GM12875 (cell line): Measurements from ENCODE around the gene ENPP3.

Experiments used
- H3K4me3 ChIP-seq: one replicate; pipeline ENCODE4 v1.5.1; 2011; ENCODE audit warnings: low read depth, low read length, control low read depth
- CTCF ChIP-seq: IDR thresholded peaks from 2 replicates; pipeline ENCODE4 v1.5.1; 2011; ENCODE audit warnings: low read depth, mild to moderate bottlenecking, control low read depth, inconsistent platforms, low read length, moderate library complexity, borderline replicate concordance; ENCODE audit not compliant: insufficient read depth

The ENPP3 gene

GRCh38 chr6:131780600-131780999, 143.5 kb downstream of the ENPP3 start:
- TF ChIP-seq CTCF: no peak
- no peak overlapping the region for H3K4me3 ChIP-seq

DNA sequence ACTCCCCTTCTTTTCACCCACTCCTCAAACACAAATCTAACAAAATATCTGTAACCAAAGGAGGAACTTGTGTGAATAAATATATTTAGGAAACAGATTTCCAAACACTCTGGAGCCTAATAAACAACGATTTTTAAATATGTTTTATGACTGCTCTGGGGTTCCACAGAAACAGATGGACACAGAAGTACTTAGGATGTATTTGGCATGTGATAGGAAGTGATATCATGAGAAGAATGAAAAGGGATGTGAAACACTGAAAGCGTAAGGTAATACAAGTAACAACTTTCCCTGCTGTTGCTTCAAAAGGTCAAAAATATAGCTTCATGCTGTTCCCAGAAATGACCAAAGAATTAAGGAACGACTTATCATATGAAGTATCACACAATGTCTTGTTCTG, 144.6 kb downstream of the ENPP3 start:
- TF ChIP-seq CTCF: no peak
- no peak overlapping the region for H3K4me3 ChIP-seq

GRCh38 chr6:131782764-131783163, 145.7 kb downstream of the ENPP3 start:
- TF ChIP-seq CTCF: no peak
- no peak overlapping the region for H3K4me3 ChIP-seq

GRCh38 chr6:131784561-131784960, 147.5 kb downstream of the ENPP3 start:
- H3K4me3 ChIP-seq: no peak overlapping the region
- no peak for TF ChIP-seq CTCF

- no peak for TF ChIP-seq CTCF
- no peak overlapping the region for H3K4me3 ChIP-seq
Observed at GRCh38 chr6:131787079-131787478, 150.0 kb downstream of the ENPP3 start.

DNA sequence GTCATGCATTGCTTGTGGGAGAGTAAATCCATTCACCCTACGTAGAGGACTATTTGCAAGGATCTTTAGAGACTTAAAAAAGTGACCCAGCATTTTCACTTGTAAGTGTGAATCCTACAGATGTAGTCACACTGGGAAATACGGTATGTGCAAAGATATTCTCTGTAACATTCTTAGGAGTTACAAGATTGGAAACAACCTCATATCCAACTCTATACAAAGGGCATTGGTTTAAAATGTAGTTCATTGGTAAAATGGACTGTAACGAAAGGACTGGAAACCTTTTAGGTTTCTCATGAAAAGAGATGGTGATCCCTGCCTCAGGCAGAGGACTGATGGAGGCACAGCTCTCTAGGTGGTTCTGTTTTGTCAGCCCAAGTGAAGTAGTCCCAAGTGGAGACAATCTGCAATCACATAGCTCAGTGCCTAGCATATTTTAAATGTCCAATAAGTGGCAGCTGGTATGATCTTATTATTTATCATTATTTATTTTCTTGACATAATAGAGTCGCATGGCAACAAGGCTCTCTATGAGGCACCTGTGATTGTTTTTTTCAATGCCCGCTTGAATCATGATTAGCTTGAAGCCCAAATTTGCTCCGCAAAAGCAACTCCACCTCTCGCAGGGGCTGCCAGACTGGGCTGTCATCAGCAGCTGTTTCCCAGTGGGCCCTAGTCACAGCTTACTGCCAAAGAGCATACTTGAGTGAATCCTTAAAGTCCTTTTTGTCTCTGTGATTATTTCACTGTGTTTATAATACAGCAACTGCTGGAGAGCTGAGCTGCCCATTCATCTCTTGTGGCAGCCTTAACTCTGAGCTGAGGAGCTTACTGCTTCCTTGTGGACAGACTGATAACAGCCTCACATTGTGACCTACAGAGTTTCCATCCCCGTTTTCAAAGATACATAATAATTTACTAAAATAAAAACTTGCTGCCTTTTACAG, 150.9 kb downstream of the ENPP3 start:
- TF ChIP-seq CTCF: no peak
- no peak overlapping the region for H3K4me3 ChIP-seq

DNA sequence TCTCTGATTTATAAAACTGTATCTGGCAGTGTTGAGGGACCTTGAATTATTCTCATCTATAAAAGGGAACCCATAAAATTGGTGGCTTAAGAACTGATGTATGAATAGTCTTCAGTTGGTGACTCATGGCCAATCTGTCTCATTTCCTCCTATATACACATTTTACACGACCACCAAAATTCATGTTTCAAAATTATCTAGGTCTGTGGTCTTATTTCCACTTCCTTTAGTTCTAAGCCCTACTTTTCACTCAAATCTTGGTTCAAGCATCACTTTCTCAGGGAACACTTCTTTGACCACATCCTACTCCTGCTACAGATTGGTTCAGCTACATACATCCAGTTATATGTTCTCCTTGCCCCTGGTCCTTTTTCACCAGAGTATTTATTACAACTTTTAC, 152.1 kb downstream of the ENPP3 start:
- H3K4me3 ChIP-seq: no peak overlapping the region
- TF ChIP-seq CTCF: no peak
